SK-MEL-5 (cell line): ENCODE measurements around the gene UBE2J2. TPM values are rescaled to one million over a fixed set of nuclear protein-coding genes. Genes with fewer than 3 reads are reported as not detected.

Experiments
- DNase-seq: peaks from one replicate; pipeline ENCODE4 v3.0.0-alpha.2; 2016; ENCODE audit warnings: low read depth, low spot score
- in situ Hi-C: cut with HindIII; loops from 2 replicates; pipeline ENCODE4 v1.10.0; 2016; ENCODE audit warnings: low sequenced_read_pairs, high pct_unique_total_duplicates, low pct_unique_long_range_greater_than_20kb
- total RNA-seq: library from RNA; depleted of rRNA; stranded (reverse); fragments of >200 nt; shearing (Covaris generic); gene quantifications from 2 replicates; pipeline ENCODE4 v1.2.3, GENCODE V29; 2014

UBE2J2 gene
- total RNA-seq, 1 experiment from 2014 or later = 37.8 TPM

GRCh38 chr1:1228187-1228586, 45.5 kb downstream of the UBE2J2 start:
- in situ Hi-C loops = no loop called here
- DNase-seq = no peak

DNA sequence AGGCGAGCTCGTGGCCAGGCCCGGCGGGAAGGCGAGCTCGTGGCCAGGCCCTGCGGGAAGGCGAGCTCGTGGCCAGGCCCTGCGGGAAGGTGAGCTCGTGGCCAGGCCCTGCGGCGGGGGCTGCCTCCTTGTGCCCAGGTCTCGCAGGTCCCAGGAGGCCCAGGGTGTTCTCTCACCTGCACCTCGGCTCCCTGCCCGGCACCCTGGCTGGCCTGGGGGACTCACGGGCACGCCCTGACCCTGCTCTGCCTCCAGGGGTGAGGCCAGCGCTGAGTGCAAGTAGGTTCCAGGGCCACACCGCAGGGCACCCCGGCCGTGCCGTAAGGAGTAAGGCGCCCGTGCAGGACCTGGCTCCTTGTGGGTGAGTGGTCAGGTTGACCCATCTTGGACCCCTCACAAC, 46.3 kb downstream of the UBE2J2 start:
- DNase-seq = no peak
- in situ Hi-C loops = no loop called here

GRCh38 chr1:1226566-1227362, 46.9 kb downstream of the UBE2J2 start:
- DNase-seq = no peak
- in situ Hi-C loops = no loop called here

GRCh38 chr1:1225913-1226312, 47.7 kb downstream of the UBE2J2 start:
- in situ Hi-C loops = no loop called here
- DNase-seq = no peak

- DNase-seq = no peak
- in situ Hi-C loops = no loop called here
Observed at GRCh38 chr1:1225238-1225845, 48.3 kb downstream of the UBE2J2 start.

DNA sequence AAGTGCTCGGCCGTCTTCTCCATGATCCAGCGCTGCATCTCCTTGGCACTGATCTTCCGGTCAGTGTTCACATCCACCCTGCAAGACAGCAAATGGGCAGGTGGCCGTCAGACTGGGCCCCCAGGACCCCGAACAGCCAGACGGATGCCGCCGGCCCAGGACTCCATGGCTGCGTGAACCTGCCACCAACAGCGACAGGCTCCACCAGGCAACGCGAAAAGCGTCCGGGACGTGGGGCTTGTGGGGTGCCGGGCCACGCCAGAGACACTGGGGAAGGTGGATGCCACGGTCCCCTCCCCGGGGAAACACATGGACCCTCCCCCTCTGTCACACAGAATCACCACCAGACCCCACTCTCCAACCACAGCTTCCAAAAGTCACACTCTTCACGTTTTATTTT, 49.8 kb downstream of the UBE2J2 start:
- in situ Hi-C loops = no loop called here
- no peak for DNase-seq

- no peak for DNase-seq
- in situ Hi-C loops = no loop called here
Observed at GRCh38 chr1:1223321-1223720, 50.3 kb downstream of the UBE2J2 start.

DNA sequence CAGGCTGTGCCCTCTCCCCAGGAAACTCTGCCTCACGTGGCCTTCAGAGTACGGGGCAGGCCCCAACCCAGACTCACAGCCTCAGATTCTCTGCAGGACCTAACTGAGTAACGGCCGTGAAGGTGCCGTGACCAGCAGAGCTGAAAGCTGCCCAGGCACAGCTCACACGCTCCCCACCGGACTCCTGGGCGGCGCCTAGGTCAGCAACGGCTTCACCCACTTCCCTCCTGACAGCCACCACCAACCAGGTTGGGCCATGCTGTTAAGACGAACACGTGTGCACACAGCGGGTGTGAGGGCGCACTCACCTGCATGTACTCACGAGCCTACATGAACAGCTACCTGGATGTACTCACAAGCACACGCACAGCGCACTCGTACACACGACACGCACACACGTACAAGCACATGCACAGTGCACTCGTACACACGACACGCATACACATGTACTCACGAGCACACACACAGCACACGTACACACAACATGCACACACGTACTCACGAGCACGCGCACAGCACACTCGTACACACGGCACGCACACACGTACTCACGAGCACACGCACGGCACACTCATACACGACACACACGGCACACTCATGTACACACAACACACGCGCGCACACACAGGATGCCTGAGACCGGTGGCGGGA, 51.0 kb downstream of the UBE2J2 start:
- in situ Hi-C loops = no loop called here
- DNase-seq = no peak

- DNase-seq = no peak
- in situ Hi-C loops = no loop called here
Observed at GRCh38 chr1:1221887-1222574, 51.6 kb downstream of the UBE2J2 start.

- in situ Hi-C loops = no loop called here
Observed at GRCh38 chr1:1220197-1220596, 53.5 kb downstream of the UBE2J2 start.

DNA sequence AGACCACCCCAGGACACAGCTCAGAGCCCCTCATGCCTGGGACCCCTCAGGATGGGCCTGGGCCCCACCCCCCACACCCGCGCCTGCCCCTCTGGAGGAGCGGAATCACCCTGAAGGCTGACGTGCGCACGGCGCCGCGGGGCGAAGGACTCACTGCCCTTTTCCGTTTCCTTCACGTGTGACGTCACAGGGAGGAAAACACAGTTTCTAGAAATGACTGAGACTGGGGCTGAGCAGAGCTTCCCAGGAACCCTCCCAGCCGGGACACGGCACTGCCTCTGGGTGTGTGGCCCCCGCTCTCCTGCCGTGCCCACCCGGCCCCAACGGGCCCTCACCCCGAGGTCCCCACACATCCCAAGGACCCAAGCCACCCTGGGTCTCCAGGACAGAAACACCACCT, 54.3 kb downstream of the UBE2J2 start:
- in situ Hi-C loops = no loop called here

More at GRCh38 chr1:1220197-1220596, 53.5 kb downstream of the UBE2J2 start:
- DNase-seq = no peak

GRCh38 chr1:1218524-1219200, 55.0 kb downstream of the UBE2J2 start:
- in situ Hi-C loops = no loop called here
- no peak for DNase-seq

More for the DNA sequence above, 54.3 kb downstream of the UBE2J2 start:
- no peak for DNase-seq

- DNase-seq = no peak
- in situ Hi-C loops = no loop called here
Observed at GRCh38 chr1:1217621-1218523, 55.8 kb downstream of the UBE2J2 start.

DNA sequence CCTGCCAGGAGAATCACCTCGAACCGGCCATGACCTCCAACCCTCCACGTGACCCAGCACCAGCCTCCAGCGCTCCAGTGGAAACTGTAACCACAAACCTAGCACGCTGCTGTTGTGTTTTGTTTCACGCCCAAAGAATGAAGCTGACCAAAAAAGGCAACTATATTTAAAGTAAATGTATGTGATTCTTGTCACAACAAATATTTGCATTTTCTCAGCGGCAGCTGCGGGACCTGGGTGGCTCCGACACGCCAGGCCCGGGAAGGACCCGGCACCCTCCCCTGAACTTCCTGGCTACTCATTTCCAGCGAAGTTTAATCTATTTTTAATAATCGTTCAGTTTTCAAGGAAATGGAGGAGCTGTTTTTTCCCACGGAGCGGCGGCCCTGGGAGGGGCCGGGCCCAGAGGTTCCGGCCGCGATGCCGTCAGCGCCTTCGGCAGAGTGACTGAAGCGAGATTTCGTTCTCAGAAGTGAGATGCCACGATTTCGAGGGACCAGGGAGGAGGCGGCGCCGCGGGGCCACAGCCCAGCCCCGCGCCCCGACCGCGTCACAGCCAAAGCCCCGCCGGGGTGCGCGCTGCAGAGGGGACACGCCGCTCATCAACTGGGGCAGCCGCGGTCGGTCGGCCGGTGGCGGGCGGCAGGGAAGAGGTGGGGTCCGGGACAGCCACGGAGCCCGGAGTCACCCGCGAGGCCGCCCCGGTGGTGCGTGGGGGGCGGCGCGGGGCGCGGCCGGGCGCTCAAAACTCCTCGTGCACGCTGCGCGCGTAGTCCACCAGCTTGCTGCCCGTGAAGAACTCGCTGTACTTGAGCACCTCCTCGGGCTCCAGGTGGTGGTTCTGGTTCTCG, 56.7 kb downstream of the UBE2J2 start:
- in situ Hi-C loops = no loop called here
- no peak for DNase-seq

DNA sequence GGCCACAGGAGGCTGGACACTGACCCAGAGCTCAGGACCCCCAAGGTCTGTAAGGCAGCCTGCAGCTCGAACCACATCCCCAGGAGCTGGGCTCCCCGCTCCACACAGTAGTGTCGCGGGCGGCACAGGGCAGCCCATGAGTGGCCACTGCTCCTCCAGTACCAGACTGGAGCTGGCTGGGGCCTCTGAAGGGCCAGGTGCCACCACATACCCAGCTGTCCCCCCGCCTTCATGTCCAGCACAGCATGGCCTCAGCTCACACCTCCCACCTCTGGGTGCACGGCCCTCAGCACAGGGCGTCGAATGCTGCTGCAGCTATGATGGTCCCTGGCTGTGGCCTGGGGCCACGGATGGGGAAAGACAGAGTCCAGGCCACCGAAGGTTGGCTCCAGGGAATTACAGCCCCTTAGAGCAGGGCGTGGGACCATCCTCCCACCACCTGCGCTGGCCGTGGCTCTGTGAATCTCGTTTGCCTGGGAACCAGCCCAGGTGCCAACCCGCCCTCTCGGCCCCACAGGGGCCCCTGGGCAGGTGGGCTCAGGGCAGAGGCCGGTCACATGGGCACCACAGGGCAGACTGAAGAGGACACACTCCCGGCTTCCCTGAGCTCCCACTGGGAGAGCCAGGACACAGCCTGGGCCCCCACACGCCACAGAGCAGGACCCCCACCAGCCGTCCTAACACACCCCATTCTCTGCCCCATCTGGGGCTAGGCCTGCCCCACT, 57.6 kb downstream of the UBE2J2 start:
- in situ Hi-C loops = no loop called here
- DNase-seq = no peak
